ENCODE results near the gene TOR2A. TPM values are rescaled to one million over a fixed set of nuclear protein-coding genes. Genes with fewer than 3 reads are reported as not detected.
A peak's percentile ranks its signal among the peaks of the same experiment; 100 is the strongest.

The TOR2A gene
- total and polyA plus RNA-seq, 4 donors = 8.8 to 30.8 (median 16.9) TPM

GRCh38 chr9:127728808-127729207, 6.3 kb downstream of the TOR2A start:
- Histone ChIP-seq H3K36me3 (ENCODE audit: control insufficient read depth in 4 of 4, insufficient read depth in 4 of 4, low read length in 4 of 4) (peaks cover 0 to 17% (median 5%) of the 10 kb centered on the region in 4 donors), H3K27ac (ENCODE audit: low read depth in 1 of 2, low read length in 1 of 2) (no peak overlapping the region), H3K9me3 (ENCODE audit: control insufficient read depth in 4 of 4, insufficient read depth in 3 of 4, low read length in 3 of 4) (no peaks in the 10 kb centered on the region), H3K27me3 (ENCODE audit: control insufficient read depth in 3 of 3, insufficient read depth in 3 of 3, low read length in 2 of 3) (no peaks in the 10 kb centered on the region), H3K4me1 (ENCODE audit: control insufficient read depth in 5 of 5, insufficient read depth in 5 of 5, low read length in 5 of 5) (peaks cover 0 to 9% (median 4%) of the 10 kb centered on the region in 5 donors), H3K9ac (ENCODE audit: insufficient read depth in 1 of 2, low read length in 2 of 2) (no peak overlapping the region), H3K4me3 (no peak overlapping the region)
- no peak for DNase-seq
- 88 to 89% methylated on average over 8 of the region's 8 CpGs for WGBS, 2 donors
- no peak for ATAC-seq (ENCODE audit: insufficient read depth, low FRiP score)
- TF ChIP-seq CTCF (IDR thresholded peaks at IDR 0.05; ENCODE audit: control extremely low read depth, extremely low read depth) = no peak

GRCh38 chr9:127726871-127727270, 8.2 kb downstream of the TOR2A start:
- Histone ChIP-seq H3K27ac (ENCODE audit: low read depth in 1 of 2, low read length in 1 of 2) (no peak overlapping the region), H3K36me3 (ENCODE audit: control insufficient read depth in 4 of 4, insufficient read depth in 4 of 4, low read length in 4 of 4) (peaks cover 0 to 8% (median 2%) of the 10 kb centered on the region in 4 donors), H3K27me3 (ENCODE audit: control insufficient read depth in 3 of 3, insufficient read depth in 3 of 3, low read length in 2 of 3) (no peaks in the 10 kb centered on the region), H3K9me3 (ENCODE audit: control insufficient read depth in 4 of 4, insufficient read depth in 3 of 4, low read length in 3 of 4) (no peaks in the 10 kb centered on the region), H3K4me1 (ENCODE audit: control insufficient read depth in 5 of 5, insufficient read depth in 5 of 5, low read length in 5 of 5) (peaks cover 0 to 9% (median 4%) of the 10 kb centered on the region in 5 donors), H3K9ac (ENCODE audit: insufficient read depth in 1 of 2, low read length in 2 of 2) (no peak overlapping the region), H3K4me3 (no peak overlapping the region)
- WGBS, 2 donors = 83 to 86% methylated on average over 8 of the region's 8 CpGs
- DNase-seq (no peak), ATAC-seq (ENCODE audit: insufficient read depth, low FRiP score) (no peak)
- no peak for TF ChIP-seq CTCF (IDR thresholded peaks at IDR 0.05; ENCODE audit: control extremely low read depth, extremely low read depth)

GRCh38 chr9:127724012-127724411, 11.1 kb downstream of the TOR2A start:
- no peaks in the 10 kb centered on the region for H3K9me3 ChIP-seq (ENCODE audit: control insufficient read depth in 4 of 4, insufficient read depth in 3 of 4, low read length in 3 of 4)
- TF ChIP-seq CTCF (IDR thresholded peaks at IDR 0.05; ENCODE audit: control extremely low read depth, extremely low read depth) = no peak
- no peaks in the 10 kb centered on the region for H3K27me3 ChIP-seq (ENCODE audit: control insufficient read depth in 3 of 3, insufficient read depth in 3 of 3, low read length in 2 of 3)
- H3K27ac ChIP-seq (ENCODE audit: low read depth in 1 of 2, low read length in 1 of 2) = no peak overlapping the region
- peak in 1 of 3 donors; percentile 34 for DNase-seq
- peaks cover 0 to 9% (median 4%) of the 10 kb centered on the region in 5 donors for H3K4me1 ChIP-seq (ENCODE audit: control insufficient read depth in 5 of 5, insufficient read depth in 5 of 5, low read length in 5 of 5)
- 50 to 65% methylated on average over 23 of the region's 23 CpGs for WGBS, 2 donors
- ATAC-seq (ENCODE audit: insufficient read depth, low FRiP score) = peak; percentile 6
- no peak overlapping the region for H3K9ac ChIP-seq (ENCODE audit: insufficient read depth in 1 of 2, low read length in 2 of 2)
- H3K4me3 ChIP-seq = no peak overlapping the region
- H3K36me3 ChIP-seq (ENCODE audit: control insufficient read depth in 4 of 4, insufficient read depth in 4 of 4, low read length in 4 of 4) = no peaks in the 10 kb centered on the region

GRCh38 chr9:127723444-127723843, 11.7 kb downstream of the TOR2A start:
- no peak overlapping the region for H3K4me3 ChIP-seq
- peak in 1 of 3 donors; percentile 25 for DNase-seq
- WGBS, 2 donors = 59 to 79% methylated on average over 5 of the region's 5 CpGs
- H3K36me3 ChIP-seq (ENCODE audit: control insufficient read depth in 4 of 4, insufficient read depth in 4 of 4, low read length in 4 of 4) = no peaks in the 10 kb centered on the region
- no peak overlapping the region for H3K27ac ChIP-seq (ENCODE audit: low read depth in 1 of 2, low read length in 1 of 2)
- H3K9me3 ChIP-seq (ENCODE audit: control insufficient read depth in 4 of 4, insufficient read depth in 3 of 4, low read length in 3 of 4) = no peaks in the 10 kb centered on the region
- H3K27me3 ChIP-seq (ENCODE audit: control insufficient read depth in 3 of 3, insufficient read depth in 3 of 3, low read length in 2 of 3) = no peaks in the 10 kb centered on the region
- peaks cover 0 to 9% (median 4%) of the 10 kb centered on the region in 5 donors for H3K4me1 ChIP-seq (ENCODE audit: control insufficient read depth in 5 of 5, insufficient read depth in 5 of 5, low read length in 5 of 5)
- no peak overlapping the region for H3K9ac ChIP-seq (ENCODE audit: insufficient read depth in 1 of 2, low read length in 2 of 2)
- ATAC-seq (ENCODE audit: insufficient read depth, low FRiP score) = peak; percentile 57
- no peak for TF ChIP-seq CTCF (IDR thresholded peaks at IDR 0.05; ENCODE audit: control extremely low read depth, extremely low read depth)
